GM21717 (cell line): ENCODE data around the gene LAG3.

Experiments
- ATAC-seq: cut with Tn5 transposase; IDR thresholded peaks from one replicate; pipeline ENCODE4 v1.9.1; 2021; ENCODE audit warnings: mild to moderate bottlenecking, moderate library complexity; ENCODE audit not compliant: unreplicated experiment

LAG3 gene

DNA sequence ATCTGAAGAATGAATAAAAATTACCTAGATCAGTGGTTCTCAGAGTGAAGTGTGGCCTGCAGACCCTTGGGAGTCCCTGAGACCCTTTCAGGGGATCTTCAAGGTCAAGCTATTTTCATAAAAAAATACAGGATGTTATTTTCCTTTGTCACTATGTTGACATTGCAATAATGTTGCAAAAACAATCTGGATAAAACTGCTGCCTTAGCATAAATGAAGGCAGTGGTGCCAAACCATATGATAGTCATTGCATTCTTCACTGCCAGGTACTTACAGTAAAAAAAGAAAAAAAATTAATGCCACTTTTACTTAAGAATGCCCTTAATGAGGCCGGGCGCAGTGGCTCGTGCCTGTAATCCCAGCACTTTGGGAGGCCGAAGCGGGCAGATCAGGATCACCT, 15.0 kb downstream of the LAG3 start:
- ATAC-seq: no peak

- no peak for ATAC-seq
These were observed 16.9 kb downstream of the LAG3 start, which contains the start of gene CD4 for GRCh38 chr12:6788972-6789924. Gene CD4 (plus strand): TSS chr12:6789528. CDS start chr12:6800139, 10,611 bp downstream.

DNA sequence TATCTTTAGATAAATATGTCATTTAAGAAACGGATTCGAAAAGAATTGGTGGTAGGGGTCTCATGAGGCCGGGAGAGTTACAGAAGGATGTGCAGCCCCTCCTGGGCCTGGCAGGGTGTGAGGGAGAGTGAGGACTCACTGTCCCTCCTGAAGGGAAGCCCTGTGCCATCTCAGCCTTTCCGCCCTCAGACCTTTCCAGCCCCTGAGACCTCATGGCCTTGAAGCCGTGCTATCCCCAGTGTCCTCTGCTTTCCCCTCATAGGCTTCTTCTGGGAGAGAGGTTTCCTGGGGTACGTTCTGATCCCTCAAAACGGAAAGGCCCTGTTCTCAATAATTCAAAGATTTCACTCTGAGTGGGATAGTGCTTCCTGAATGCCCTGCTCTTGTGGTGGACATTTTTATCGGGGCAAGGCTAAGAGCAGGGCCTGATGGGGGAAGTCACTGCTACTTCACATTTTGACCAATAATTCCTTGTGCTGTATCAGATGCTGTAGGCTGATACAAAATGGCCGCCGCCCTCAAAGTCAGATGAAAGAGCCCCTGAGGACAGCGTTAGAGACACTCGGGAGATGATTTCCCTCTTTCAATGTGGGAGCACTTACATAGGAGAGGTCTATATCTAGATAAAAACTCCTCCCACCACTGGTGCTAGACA, 18.3 kb downstream of the LAG3 start:
- ATAC-seq: no peak

DNA sequence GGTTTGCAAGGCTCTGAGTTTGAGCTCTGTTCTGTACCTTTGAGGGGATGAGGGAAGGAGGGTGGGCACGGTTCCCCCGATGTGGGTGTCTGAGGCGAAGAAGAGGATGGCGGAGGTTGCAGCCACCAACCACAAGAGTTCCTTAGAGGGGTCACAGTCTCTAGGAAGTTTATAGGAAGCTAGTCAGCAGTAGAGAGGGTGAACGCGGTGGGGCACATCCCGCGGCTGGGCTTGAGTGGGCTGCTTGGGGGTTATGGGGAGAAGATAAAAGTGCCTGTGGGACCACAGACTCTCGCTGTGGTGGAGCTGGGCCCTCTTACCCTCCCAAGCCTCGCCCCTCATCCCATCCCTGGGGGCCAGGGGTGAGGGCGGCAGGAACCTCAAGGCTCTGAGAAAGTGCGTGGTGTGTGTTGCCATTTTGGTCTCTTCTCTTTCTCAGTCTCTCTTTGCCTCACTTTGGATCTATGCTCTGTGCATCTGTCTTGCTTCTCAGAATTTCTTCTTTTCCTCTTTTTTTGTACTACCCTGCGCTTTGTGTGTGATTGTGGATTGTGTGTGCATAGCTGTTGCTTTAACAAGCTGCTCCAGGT, 19.7 kb downstream of the LAG3 start:
- no peak for ATAC-seq

DNA sequence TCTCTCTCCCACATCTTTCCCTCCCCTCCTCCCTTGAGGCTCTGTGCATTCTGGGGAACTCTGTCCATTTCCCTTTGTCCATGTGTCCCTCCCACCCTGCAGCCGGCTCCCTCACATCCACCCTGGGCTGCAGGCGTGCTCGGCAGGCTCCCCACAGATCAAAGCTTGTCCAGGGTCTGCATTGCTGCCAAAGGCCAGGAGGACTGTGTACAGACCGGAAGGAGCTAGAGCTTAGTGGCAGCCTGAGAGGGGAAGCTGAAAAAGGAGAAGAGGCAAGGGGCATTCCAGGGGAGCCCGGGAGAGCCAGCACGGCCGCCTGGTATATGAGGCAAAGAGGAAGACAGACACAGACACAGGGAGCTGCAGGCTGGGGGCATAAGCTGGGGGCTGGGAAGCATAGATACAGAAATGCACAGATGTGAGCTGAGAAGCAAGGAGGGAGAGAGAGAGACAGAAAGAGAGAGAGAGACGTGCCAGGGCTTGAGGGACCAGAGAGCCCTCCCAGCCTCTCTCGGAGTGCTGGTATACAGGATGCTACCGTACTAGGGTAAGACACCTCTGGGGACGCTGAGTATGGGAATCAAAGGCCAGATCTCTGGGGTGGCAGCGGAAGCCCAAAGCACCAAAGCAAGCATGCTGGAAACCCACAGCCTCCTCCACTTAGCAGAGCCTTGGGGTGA, 20.3 kb downstream of the LAG3 start:
- ATAC-seq: no peak

GRCh38 chr12:6795088-6795487, 22.8 kb downstream of the LAG3 start:
- no peak for ATAC-seq

DNA sequence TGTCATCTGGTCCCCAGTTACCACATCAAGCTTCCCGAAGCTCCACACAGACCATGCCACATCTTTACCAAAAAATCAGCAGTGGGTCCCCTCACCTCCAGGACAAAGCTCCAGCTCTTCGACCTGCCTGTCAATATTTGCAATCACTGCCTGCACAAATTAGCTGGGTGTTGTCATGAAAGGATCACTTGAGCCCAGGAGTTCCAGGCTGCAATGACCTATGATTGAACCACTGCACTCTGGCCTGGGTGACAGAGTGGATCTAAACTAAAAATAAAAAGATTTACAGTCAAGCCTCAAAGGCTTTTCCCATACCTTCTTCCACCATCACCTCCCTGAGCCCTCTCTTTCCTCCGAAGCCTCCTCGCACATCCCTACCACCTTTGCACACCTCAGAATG, 24.3 kb downstream of the LAG3 start:
- ATAC-seq: no peak

- no peak for ATAC-seq
These were observed 26.8 kb downstream of the LAG3 start for GRCh38 chr12:6799147-6799546.

DNA sequence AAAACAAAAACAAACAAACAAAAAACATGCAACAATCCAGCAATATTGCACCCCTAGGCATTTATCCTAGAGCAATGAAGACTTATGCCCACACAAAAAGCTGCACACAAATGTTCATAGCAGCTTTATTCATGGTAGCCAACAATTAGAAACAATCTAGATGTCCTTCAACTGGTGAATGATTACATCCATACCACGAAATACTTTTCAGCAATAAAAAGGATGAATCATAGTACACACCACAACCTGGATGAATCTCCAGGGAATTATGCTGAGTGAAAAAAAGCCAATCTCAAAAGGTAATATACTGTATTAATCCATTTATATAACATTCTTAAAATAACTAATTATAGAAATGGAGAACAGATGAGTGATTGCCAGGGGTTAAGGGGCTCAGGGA, 34.9 kb downstream of the LAG3 start:
- ATAC-seq: no peak

DNA sequence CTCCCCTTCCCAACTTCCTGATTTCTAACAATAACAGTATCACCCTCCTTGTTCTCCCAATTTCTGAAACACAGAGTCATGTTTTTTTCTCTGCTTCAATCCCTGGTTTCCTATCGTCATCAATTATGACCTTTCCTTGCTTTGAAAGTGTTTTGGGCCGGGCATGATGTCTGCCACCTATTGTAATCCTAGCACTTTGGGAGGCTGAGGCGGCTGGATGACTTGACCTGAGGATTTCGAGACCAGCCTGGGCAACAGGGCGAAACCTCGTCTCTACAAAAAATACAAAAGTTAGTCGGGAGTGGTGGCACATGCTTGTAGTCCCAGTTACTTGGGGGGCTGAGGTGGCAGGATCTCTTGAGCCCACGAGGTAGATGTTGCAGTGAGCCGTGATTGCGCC, 36.7 kb downstream of the LAG3 start:
- no peak for ATAC-seq

DNA sequence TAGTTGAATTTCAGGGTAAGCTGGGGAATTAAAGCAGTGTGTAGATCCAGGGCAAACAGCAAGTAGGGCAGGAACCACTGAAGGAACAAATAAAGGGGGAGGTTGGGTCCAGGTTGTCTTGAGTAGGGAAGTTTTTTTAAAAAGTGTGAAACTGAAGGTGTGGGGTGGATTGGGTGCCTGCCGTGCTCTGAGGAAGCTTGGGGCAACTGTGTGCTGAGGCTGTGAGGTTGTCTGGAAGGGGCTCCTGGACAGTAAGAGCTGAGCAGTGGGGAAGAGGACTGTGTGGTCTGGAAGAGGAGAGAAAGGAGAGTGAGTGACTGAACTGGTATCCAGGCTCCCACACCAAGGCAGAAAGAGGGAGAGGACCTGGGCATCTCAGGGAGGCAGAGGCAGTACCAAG, 38.4 kb downstream of the LAG3 start:
- ATAC-seq: no peak

DNA sequence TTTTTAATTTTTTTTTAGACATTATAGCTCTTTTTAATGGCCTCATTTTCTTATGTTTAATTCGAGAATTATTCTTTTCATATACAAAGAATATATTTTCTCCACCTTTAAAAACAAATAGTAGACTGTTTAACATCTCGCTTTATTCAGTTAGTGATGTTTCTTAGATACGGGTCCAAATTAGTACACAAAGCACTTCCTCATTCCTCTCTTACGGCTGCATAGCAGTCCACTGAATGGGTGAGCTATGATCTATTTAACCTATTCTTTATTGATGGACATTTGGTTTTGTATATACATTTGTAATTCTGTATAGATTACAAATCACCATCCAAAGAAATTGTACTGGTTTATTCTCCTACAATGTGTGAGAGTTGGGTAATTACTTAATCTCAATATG, 41.0 kb downstream of the LAG3 start:
- ATAC-seq: no peak

GRCh38 chr12:6816598-6816997, 44.3 kb downstream of the LAG3 start:
- no peak for ATAC-seq

DNA sequence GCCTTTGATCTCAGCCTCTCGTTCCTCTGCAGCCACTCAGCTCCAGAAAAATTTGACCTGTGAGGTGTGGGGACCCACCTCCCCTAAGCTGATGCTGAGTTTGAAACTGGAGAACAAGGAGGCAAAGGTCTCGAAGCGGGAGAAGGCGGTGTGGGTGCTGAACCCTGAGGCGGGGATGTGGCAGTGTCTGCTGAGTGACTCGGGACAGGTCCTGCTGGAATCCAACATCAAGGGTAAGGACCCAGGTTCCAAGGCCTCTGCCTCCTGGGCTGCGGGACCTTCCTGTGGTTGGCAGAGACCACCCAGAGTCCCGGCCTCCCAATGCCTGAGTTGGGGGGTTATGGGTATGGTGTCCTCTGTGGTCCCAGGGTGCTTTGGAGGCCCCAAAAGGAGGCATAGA, 44.8 kb downstream of the LAG3 start:
- ATAC-seq: no peak

DNA sequence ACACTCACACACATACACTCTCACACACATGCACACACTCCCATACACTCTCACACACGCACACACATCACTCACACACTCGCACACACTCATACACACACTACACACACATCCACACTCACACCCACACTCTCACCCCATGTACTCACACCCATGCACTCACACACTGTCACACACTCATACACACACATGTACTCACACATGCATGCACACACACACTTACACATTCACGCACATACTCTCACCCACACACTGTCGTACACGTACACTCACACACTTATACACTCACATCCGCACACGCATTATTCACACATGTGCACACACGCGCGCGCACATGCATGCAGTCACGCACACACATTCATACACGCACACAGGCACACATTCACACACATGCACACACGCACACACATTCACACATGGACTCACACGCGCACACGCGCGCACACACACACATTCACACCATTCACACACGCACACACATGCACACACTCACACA, 45.4 kb downstream of the LAG3 start:
- no peak for ATAC-seq

DNA sequence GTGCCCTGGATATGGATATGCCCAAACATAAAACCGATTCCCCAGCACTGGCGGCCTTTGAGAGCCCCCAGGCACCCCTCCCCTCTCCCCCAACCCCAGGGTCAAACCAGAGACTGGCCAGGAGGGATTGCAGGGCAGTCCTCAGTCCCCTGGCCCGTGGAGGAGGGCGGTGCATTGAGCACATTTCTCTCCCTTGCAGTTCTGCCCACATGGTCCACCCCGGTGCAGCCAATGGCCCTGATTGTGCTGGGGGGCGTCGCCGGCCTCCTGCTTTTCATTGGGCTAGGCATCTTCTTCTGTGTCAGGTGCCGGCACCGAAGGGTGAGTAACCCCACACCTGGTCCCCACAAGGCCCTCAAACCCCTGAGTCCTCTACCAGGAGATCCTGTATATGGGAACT, 45.9 kb downstream of the LAG3 start:
- no peak for ATAC-seq

GRCh38 chr12:6818645-6819044, 46.3 kb downstream of the LAG3 start:
- no peak for ATAC-seq

- no peak for ATAC-seq
These were observed 47.0 kb downstream of the LAG3 start for GRCh38 chr12:6819106-6820030.

- no peak for ATAC-seq
These were observed 47.8 kb downstream of the LAG3 start for GRCh38 chr12:6820166-6820565.
